ENCODE measurements around the gene CREBBP.

The CREBBP gene

GRCh38 chr16:3744018-3744417, 136.5 kb downstream of the CREBBP start:
- no peak for DNase-seq (ENCODE audit: low read depth in 2 of 2)
- H3K4me3 ChIP-seq (replicated peaks in 1 of 2; ENCODE audit: low read depth in 2 of 2, low read length in 2 of 2): no peak overlapping the region
- TF ChIP-seq CTCF (IDR thresholded peaks at IDR 0.05; ENCODE audit: low read depth, low read length): no peak

- no peak for DNase-seq (ENCODE audit: low read depth in 2 of 2)
- no peak overlapping the region for H3K4me3 ChIP-seq (replicated peaks in 1 of 2; ENCODE audit: low read depth in 2 of 2, low read length in 2 of 2)
- no peak for TF ChIP-seq CTCF (IDR thresholded peaks at IDR 0.05; ENCODE audit: low read depth, low read length)
Measured at GRCh38 chr16:3740934-3741333, 139.6 kb downstream of the CREBBP start.

GRCh38 chr16:3740186-3740585, 140.3 kb downstream of the CREBBP start:
- no peak overlapping the region for H3K4me3 ChIP-seq (replicated peaks in 1 of 2; ENCODE audit: low read depth in 2 of 2, low read length in 2 of 2)
- TF ChIP-seq CTCF (IDR thresholded peaks at IDR 0.05; ENCODE audit: low read depth, low read length): no peak
- no peak for DNase-seq (ENCODE audit: low read depth in 2 of 2)

- TF ChIP-seq CTCF (IDR thresholded peaks at IDR 0.05; ENCODE audit: low read depth, low read length): no peak
- H3K4me3 ChIP-seq (replicated peaks in 1 of 2; ENCODE audit: low read depth in 2 of 2, low read length in 2 of 2): no peak overlapping the region
- DNase-seq (ENCODE audit: low read depth in 2 of 2): no peak
Measured at GRCh38 chr16:3739636-3740035, 140.9 kb downstream of the CREBBP start.

GRCh38 chr16:3738541-3738940, 142.0 kb downstream of the CREBBP start:
- DNase-seq (ENCODE audit: low read depth in 2 of 2): no peak

GRCh38 chr16:3738128-3738527, 142.4 kb downstream of the CREBBP start:
- no peak for DNase-seq (ENCODE audit: low read depth in 2 of 2)
- H3K4me3 ChIP-seq (replicated peaks in 1 of 2; ENCODE audit: low read depth in 2 of 2, low read length in 2 of 2): no peak overlapping the region
- no peak for TF ChIP-seq CTCF (IDR thresholded peaks at IDR 0.05; ENCODE audit: low read depth, low read length)

More at GRCh38 chr16:3738541-3738940, 142.0 kb downstream of the CREBBP start:
- TF ChIP-seq CTCF (IDR thresholded peaks at IDR 0.05; ENCODE audit: low read depth, low read length): no peak
- H3K4me3 ChIP-seq (replicated peaks in 1 of 2; ENCODE audit: low read depth in 2 of 2, low read length in 2 of 2): no peak overlapping the region

GRCh38 chr16:3737181-3737580, 143.3 kb downstream of the CREBBP start:
- no peak overlapping the region for H3K4me3 ChIP-seq (replicated peaks in 1 of 2; ENCODE audit: low read depth in 2 of 2, low read length in 2 of 2)
- TF ChIP-seq CTCF (IDR thresholded peaks at IDR 0.05; ENCODE audit: low read depth, low read length): no peak
- no peak for DNase-seq (ENCODE audit: low read depth in 2 of 2)

Measured in cardiac fibroblast (primary cell).